Ishikawa (cell line): Measurements from ENCODE around the gene DDX21.

Experiments used
- CEBPB ChIP-seq: IDR thresholded peaks from 2 replicates; pipeline ENCODE4 v1.6.1; 2012
- CREB1 ChIP-seq: IDR thresholded peaks from 2 replicates; pipeline ENCODE4 v1.6.1; 2012; ENCODE audit warnings: low read depth
- EGR1 ChIP-seq: IDR thresholded peaks from 2 replicates; pipeline ENCODE4 v1.6.1; 2012
- EP300 ChIP-seq: IDR thresholded peaks from 2 replicates; pipeline ENCODE4 v1.6.1; 2012; ENCODE audit warnings: borderline replicate concordance
- FOXM1 ChIP-seq: IDR thresholded peaks from 2 replicates; pipeline ENCODE4 v1.6.1; 2012; ENCODE audit warnings: low read depth, borderline replicate concordance
- NFIC ChIP-seq: IDR thresholded peaks from 2 replicates; pipeline ENCODE4 v1.6.1; 2012
- RAD21 ChIP-seq: IDR thresholded peaks from 2 replicates; pipeline ENCODE4 v1.6.1; 2012; ENCODE audit warnings: low read depth
- TAF1 ChIP-seq: IDR thresholded peaks from 2 replicates; pipeline ENCODE4 v1.6.1; 2012; ENCODE audit warnings: low read depth, mild to moderate bottlenecking
- TCF12 ChIP-seq: IDR thresholded peaks from 2 replicates; pipeline ENCODE4 v1.6.1; 2012; ENCODE audit warnings: low read depth
- TEAD4 ChIP-seq: IDR thresholded peaks from 2 replicates; pipeline ENCODE4 v1.6.1; 2012
- USF1 ChIP-seq: IDR thresholded peaks from 2 replicates; pipeline ENCODE4 v1.6.1; 2012
- YY1 ChIP-seq: IDR thresholded peaks from 2 replicates; pipeline ENCODE4 v1.6.1; 2012; ENCODE audit warnings: low read depth
- ZBTB7A ChIP-seq: IDR thresholded peaks from 2 replicates; pipeline ENCODE4 v1.6.1; 2012; ENCODE audit warnings: low read depth
- TF ChIP-seq, protein P1 (sequence below): IDR thresholded peaks from 2 replicates; pipeline ENCODE4 v1.6.1; 2012; ENCODE audit warnings: low read depth, mild to moderate bottlenecking
- TF ChIP-seq, protein P2 (sequence below): IDR thresholded peaks from 2 replicates; pipeline ENCODE4 v1.6.1; 2012

Gene DDX21

DNA sequence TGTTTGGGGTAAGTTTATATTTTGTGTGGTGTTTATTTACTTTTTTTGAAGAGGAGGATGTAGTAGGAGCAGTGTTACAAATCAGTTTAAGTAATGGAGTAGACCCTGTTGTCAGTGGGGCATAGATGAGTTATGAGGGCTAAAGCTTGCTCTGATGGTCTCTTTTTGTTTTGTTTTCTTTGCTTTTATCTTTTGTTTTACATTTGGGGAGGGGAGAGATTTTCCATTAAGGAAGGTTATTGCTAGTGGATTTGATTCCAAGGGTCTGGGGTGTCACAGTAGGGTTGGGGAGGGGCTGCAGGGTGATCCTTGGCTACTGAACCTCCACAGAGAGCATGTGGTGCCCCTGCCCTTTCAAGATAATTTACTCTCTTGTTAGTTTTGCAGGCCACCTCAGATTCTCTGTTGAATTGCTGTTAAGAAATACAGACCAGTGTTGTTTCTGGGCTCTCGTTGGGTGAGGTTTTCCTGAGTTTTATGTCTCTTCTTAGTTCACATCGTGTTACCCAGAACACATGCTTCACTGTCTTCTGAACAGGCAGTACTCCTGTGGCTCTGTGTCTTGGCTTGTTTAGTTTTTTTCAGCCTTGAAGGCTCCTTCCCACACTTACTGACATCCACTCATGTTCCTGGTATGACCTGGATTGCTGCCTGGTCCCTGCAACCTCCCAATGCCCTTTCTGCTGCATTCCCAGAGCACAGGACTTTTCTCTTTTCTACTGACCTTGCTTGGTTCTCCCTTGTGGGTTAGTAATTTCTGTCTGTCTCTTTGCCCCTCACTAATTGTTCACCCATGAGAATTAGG, 36.9 kb downstream of the DDX21 start:
- TF ChIP-seq TCF12, result no peak
- TF ChIP-seq TAF1, result no peak
- TF ChIP-seq NFIC, result no peak
- no peak for TF ChIP-seq EGR1
- no peak for TF ChIP-seq USF1
- no peak for TF ChIP-seq ZBTB7A
- TF ChIP-seq, protein P1, sequence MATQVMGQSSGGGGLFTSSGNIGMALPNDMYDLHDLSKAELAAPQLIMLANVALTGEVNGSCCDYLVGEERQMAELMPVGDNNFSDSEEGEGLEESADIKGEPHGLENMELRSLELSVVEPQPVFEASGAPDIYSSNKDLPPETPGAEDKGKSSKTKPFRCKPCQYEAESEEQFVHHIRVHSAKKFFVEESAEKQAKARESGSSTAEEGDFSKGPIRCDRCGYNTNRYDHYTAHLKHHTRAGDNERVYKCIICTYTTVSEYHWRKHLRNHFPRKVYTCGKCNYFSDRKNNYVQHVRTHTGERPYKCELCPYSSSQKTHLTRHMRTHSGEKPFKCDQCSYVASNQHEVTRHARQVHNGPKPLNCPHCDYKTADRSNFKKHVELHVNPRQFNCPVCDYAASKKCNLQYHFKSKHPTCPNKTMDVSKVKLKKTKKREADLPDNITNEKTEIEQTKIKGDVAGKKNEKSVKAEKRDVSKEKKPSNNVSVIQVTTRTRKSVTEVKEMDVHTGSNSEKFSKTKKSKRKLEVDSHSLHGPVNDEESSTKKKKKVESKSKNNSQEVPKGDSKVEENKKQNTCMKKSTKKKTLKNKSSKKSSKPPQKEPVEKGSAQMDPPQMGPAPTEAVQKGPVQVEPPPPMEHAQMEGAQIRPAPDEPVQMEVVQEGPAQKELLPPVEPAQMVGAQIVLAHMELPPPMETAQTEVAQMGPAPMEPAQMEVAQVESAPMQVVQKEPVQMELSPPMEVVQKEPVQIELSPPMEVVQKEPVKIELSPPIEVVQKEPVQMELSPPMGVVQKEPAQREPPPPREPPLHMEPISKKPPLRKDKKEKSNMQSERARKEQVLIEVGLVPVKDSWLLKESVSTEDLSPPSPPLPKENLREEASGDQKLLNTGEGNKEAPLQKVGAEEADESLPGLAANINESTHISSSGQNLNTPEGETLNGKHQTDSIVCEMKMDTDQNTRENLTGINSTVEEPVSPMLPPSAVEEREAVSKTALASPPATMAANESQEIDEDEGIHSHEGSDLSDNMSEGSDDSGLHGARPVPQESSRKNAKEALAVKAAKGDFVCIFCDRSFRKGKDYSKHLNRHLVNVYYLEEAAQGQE, result no peak
- TF ChIP-seq FOXM1, result no peak
- TF ChIP-seq TEAD4, result no peak
- TF ChIP-seq CEBPB, result no peak
- TF ChIP-seq, protein P2, sequence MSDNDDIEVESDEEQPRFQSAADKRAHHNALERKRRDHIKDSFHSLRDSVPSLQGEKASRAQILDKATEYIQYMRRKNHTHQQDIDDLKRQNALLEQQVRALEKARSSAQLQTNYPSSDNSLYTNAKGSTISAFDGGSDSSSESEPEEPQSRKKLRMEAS, result no peak
- no peak for TF ChIP-seq CREB1
- TF ChIP-seq EP300, result no peak
- TF ChIP-seq YY1, result no peak
- TF ChIP-seq RAD21, result no peak

GRCh38 chr10:68997211-68997610, 41.2 kb downstream of the DDX21 start:
- TF ChIP-seq, protein P1, result no peak
- TF ChIP-seq CREB1 (no peak), RAD21 (no peak), FOXM1 (no peak), EGR1 (no peak), YY1 (no peak), TAF1 (no peak), ZBTB7A (no peak), EP300 (no peak), TCF12 (no peak), USF1 (no peak), NFIC (no peak), CEBPB (no peak), TEAD4 (no peak)
- TF ChIP-seq, protein P2, result no peak

GRCh38 chr10:69004821-69005220, 48.9 kb downstream of the DDX21 start:
- no peak for TF ChIP-seq YY1
- peak; percentile 46 for TF ChIP-seq RAD21
- TF ChIP-seq EGR1, result no peak

DNA sequence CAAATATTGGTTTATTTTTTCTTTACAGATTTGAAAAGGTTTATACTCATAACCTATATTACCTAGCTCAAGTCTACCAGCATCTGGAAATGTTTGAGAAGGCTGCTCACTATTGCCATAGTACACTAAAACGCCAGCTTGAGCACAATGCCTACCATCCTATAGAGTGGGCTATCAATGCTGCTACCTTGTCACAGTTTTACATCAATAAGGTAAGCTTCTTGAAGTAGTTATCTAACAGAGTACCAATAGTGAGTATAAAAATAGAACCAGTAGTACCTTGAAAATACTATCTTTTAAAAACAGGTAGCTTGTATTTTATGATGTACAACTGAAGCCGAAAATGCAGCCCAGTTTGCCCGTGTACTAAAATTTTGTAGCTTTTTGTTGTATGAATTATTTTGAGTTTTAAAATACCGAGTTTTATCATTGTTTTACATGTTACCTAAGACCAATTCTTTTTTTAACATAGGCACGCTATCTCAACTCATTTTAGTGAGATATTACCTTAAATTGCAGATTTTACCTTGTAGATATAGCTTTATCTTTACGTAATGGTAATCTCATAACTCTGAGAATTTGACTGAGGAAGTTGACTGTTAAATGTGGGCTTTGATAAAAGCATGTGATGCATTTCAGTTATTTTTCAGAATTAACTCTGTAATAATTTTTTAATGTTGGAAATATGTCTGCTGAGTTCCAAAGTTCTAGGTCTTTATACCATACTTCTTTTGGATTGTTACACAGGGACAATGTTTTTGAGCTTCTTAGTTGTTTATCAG, 49.9 kb downstream of the DDX21 start:
- TF ChIP-seq TCF12, result no peak
- TF ChIP-seq EP300, result no peak
- TF ChIP-seq, protein P1, result no peak
- TF ChIP-seq RAD21, result no peak
- TF ChIP-seq TEAD4, result no peak
- no peak for TF ChIP-seq EGR1
- TF ChIP-seq CREB1, result no peak
